ENCODE data around the gene STAT3.
"Not testable (repeated sequence)": the region's sequence is repeated elsewhere in the genome, so short reads cannot be mapped to it uniquely, and the experiment has no call there.

DNA sequence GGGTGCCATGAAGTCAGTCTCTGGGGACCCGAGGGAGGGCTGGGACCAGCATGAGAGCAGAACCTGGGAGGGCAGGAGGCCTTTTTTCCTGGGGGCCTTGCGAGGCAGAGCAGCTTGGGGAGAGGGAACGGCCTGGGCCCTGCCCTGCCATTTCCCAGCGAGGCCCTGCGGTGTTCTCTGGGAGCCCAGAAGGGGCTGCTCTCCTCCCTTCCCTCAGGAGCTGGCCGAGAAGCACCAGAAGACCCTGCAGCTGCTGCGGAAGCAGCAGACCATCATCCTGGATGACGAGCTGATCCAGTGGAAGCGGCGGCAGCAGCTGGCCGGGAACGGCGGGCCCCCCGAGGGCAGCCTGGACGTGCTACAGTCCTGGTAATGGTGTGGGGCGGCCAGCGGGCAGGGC, 88.3 kb downstream of the STAT3 start:
- TF ChIP-seq, protein P1, sequence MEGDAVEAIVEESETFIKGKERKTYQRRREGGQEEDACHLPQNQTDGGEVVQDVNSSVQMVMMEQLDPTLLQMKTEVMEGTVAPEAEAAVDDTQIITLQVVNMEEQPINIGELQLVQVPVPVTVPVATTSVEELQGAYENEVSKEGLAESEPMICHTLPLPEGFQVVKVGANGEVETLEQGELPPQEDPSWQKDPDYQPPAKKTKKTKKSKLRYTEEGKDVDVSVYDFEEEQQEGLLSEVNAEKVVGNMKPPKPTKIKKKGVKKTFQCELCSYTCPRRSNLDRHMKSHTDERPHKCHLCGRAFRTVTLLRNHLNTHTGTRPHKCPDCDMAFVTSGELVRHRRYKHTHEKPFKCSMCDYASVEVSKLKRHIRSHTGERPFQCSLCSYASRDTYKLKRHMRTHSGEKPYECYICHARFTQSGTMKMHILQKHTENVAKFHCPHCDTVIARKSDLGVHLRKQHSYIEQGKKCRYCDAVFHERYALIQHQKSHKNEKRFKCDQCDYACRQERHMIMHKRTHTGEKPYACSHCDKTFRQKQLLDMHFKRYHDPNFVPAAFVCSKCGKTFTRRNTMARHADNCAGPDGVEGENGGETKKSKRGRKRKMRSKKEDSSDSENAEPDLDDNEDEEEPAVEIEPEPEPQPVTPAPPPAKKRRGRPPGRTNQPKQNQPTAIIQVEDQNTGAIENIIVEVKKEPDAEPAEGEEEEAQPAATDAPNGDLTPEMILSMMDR (IDR thresholded peaks at IDR 0.05; ENCODE audit: low read depth, low read length), result not testable (repeated sequence)
- TF ChIP-seq POLR2A (IDR thresholded peaks at IDR 0.05; ENCODE audit: extremely low read depth, insufficient read length), result not testable (repeated sequence)
- TF ChIP-seq, protein P2, sequence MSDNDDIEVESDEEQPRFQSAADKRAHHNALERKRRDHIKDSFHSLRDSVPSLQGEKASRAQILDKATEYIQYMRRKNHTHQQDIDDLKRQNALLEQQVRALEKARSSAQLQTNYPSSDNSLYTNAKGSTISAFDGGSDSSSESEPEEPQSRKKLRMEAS (IDR thresholded peaks at IDR 0.05; ENCODE audit: low read depth, low read length), result not testable (repeated sequence)
